ENCODE measurements around the gene EXOSC9. TPM values are rescaled to one million over a fixed set of nuclear protein-coding genes. Genes with fewer than 3 reads are reported as not detected.

The EXOSC9 gene
- polyA plus RNA-seq, 1 of the 3 experiments (the other 2 are of a cell fraction): 38.8 TPM

DNA sequence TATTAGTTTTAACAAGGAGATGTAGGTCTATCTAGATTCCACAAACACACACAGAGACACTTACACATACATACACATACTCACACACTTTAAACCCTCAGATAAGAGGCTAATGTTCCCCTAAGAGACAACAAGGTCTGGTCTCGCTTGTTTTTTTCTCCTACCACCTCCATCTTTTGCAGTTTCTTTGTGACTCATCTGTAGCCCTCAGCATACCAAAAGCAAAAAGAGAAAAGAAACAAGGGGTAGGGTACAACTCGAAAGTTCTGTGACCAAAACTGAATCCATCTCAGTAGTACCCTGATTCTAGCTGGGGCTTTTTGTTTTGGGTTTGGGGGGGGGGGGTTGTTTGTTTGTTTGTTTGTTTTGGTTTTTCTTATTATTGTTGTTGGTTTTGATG is 12.2 kb upstream of the EXOSC9 start:
- DNase-seq: no peak
- no peak overlapping the region for H3K4me3 ChIP-seq (ENCODE audit: low read depth in 2 of 2, low read length in 1 of 2)
- peak overlapping the region; percentile 86 to 95; a peak in 3 of 4 replicates for H3K27ac ChIP-seq (ENCODE audit: low read depth in 2 of 2, low read length in 1 of 2)
- no peaks in the 10 kb centered on the region for H3K9me2 ChIP-seq
- ChIA-PET POLR2A (no interaction called here), CTCF (no interaction called here)
- peak overlapping the region; percentile 85 for H2AFZ ChIP-seq (ENCODE audit: low read depth)
- H3K9ac ChIP-seq: peak overlapping the region; percentile 55
- TF ChIP-seq GABPA (IDR thresholded peaks at IDR 0.05; ENCODE audit: low read depth): no peak
- TF ChIP-seq TEAD4 (IDR thresholded peaks at IDR 0.05; ENCODE audit: borderline replicate concordance, insufficient read depth): no peak
- no peaks in the 10 kb centered on the region for H3K27me3 ChIP-seq (ENCODE audit: insufficient read depth)
- no peaks in the 10 kb centered on the region for H3K79me2 ChIP-seq (ENCODE audit: insufficient read depth)
- no peaks in the 10 kb centered on the region for H4K20me1 ChIP-seq (ENCODE audit: insufficient read depth)
- 39% methylated on average over 2 of the region's 2 CpGs for WGBS (ENCODE audit: low lambda C conversion rate)
- H3K9me3 ChIP-seq: no peaks in the 10 kb centered on the region
- peaks cover 66% of the 10 kb centered on the region for H3F3A ChIP-seq (replicated peaks; ENCODE audit: insufficient read depth)
- H3K4me1 ChIP-seq (ENCODE audit: control insufficient read depth in 1 of 2, insufficient read depth in 2 of 2, low read depth in 1 of 2, low read length in 1 of 2): peaks cover 0 to 54% of the 10 kb centered on the region in 2 experiments
- no peaks in the 10 kb centered on the region for H3K36me3 ChIP-seq (replicated peaks in 1 of 2; ENCODE audit: control insufficient read depth in 1 of 2, insufficient read depth in 2 of 2, low read length in 1 of 2)
- peak overlapping the region; percentile 69; the same call in 1 of the 2 replicates for H3K4me2 ChIP-seq

DNA sequence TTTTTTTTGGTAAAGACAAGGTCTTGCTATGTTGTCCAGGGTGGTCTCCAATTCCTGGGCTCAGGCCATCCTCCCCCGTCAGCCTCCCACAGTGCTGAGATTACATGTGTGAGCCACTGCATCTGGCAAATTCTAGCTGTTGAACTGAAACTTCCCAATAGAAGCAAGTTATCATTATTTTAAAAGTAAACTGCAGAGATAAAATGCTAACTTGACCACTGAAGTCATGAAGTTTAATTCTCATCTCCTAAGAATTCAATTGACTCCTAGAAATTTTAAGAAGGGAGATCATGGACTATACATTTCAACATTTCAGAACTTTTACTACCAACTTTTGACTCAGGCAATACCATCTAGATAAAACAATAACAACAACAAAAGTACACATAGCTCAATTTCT is 11.7 kb upstream of the EXOSC9 start:
- Histone ChIP-seq H3K9ac (peak overlapping the region; percentile 55; the same call in 1 of the 2 replicates), H3K4me1 (ENCODE audit: control insufficient read depth in 1 of 2, insufficient read depth in 2 of 2, low read depth in 1 of 2, low read length in 1 of 2) (peaks cover 0 to 54% of the 10 kb centered on the region in 2 experiments), H3K4me3 (ENCODE audit: low read depth in 2 of 2, low read length in 1 of 2) (peak overlapping the region in 1 of 2 experiments; percentile 9; a peak in 1 of 4 replicates), H3K27ac (ENCODE audit: low read depth in 2 of 2, low read length in 1 of 2) (peak overlapping the region; percentile 86 to 95; a peak in 3 of 4 replicates), H3K9me3 (no peaks in the 10 kb centered on the region), H2AFZ (ENCODE audit: low read depth) (no peak overlapping the region), H3K9me2 (no peaks in the 10 kb centered on the region), H3F3A (replicated peaks; ENCODE audit: insufficient read depth) (peaks cover 60% of the 10 kb centered on the region), H3K36me3 (replicated peaks in 1 of 2; ENCODE audit: control insufficient read depth in 1 of 2, insufficient read depth in 2 of 2, low read length in 1 of 2) (no peaks in the 10 kb centered on the region), H3K4me2 (peak overlapping the region; percentile 69), H4K20me1 (ENCODE audit: insufficient read depth) (no peaks in the 10 kb centered on the region), H3K79me2 (ENCODE audit: insufficient read depth) (no peaks in the 10 kb centered on the region), H3K27me3 (ENCODE audit: insufficient read depth) (no peaks in the 10 kb centered on the region)
- ChIA-PET CTCF (no interaction called here), POLR2A (no interaction called here)
- DNase-seq: no peak
- TF ChIP-seq NRF1 (IDR thresholded peaks at IDR 0.05; ENCODE audit: low read depth, low read length): no peak
- no peak for TF ChIP-seq FOXJ3 (CRISPR knock-in tag; IDR thresholded peaks at IDR 0.05)
- TF ChIP-seq, protein P1, sequence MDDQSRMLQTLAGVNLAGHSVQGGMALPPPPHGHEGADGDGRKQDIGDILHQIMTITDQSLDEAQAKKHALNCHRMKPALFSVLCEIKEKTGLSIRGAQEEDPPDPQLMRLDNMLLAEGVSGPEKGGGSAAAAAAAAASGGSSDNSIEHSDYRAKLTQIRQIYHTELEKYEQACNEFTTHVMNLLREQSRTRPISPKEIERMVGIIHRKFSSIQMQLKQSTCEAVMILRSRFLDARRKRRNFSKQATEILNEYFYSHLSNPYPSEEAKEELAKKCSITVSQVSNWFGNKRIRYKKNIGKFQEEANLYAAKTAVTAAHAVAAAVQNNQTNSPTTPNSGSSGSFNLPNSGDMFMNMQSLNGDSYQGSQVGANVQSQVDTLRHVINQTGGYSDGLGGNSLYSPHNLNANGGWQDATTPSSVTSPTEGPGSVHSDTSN (IDR thresholded peaks at IDR 0.05): no peak
- TF ChIP-seq MXI1 (IDR thresholded peaks at IDR 0.05; ENCODE audit: low read depth, low read length): no peak
- TF ChIP-seq NFIC (IDR thresholded peaks at IDR 0.05; ENCODE audit: borderline replicate concordance): no peak
- TF ChIP-seq FOXM1 (IDR thresholded peaks at IDR 0.05; ENCODE audit: low read depth): no peak
- TF ChIP-seq, protein P2, sequence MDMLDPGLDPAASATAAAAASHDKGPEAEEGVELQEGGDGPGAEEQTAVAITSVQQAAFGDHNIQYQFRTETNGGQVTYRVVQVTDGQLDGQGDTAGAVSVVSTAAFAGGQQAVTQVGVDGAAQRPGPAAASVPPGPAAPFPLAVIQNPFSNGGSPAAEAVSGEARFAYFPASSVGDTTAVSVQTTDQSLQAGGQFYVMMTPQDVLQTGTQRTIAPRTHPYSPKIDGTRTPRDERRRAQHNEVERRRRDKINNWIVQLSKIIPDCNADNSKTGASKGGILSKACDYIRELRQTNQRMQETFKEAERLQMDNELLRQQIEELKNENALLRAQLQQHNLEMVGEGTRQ (IDR thresholded peaks at IDR 0.05; ENCODE audit: borderline replicate concordance, low read depth, low read length): no peak
- TF ChIP-seq, protein P3, sequence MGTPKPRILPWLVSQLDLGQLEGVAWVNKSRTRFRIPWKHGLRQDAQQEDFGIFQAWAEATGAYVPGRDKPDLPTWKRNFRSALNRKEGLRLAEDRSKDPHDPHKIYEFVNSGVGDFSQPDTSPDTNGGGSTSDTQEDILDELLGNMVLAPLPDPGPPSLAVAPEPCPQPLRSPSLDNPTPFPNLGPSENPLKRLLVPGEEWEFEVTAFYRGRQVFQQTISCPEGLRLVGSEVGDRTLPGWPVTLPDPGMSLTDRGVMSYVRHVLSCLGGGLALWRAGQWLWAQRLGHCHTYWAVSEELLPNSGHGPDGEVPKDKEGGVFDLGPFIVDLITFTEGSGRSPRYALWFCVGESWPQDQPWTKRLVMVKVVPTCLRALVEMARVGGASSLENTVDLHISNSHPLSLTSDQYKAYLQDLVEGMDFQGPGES (IDR thresholded peaks at IDR 0.05; ENCODE audit: low read depth, low read length): no peak
- TF ChIP-seq FOSL2 (IDR thresholded peaks at IDR 0.05; ENCODE audit: borderline replicate concordance, low read depth): no peak
- TF ChIP-seq CHD2 (IDR thresholded peaks at IDR 0.05; ENCODE audit: low read length, partially characterized antibody): no peak
- TF ChIP-seq MEF2A (IDR thresholded peaks at IDR 0.05; ENCODE audit: borderline replicate concordance, low read depth): no peak
- no peak for TF ChIP-seq TCF12 (IDR thresholded peaks at IDR 0.05)
- no peak for TF ChIP-seq POLR2AphosphoS5 (IDR thresholded peaks at IDR 0.05; ENCODE audit: low read depth, low read length)
- no peak for TF ChIP-seq RAD21 (IDR thresholded peaks at IDR 0.05; ENCODE audit: low read length)
- TF ChIP-seq, protein P4, sequence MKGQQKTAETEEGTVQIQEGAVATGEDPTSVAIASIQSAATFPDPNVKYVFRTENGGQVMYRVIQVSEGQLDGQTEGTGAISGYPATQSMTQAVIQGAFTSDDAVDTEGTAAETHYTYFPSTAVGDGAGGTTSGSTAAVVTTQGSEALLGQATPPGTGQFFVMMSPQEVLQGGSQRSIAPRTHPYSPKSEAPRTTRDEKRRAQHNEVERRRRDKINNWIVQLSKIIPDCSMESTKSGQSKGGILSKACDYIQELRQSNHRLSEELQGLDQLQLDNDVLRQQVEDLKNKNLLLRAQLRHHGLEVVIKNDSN (IDR thresholded peaks at IDR 0.05; ENCODE audit: borderline replicate concordance, low read depth): no peak
- TF ChIP-seq ELF1 (IDR thresholded peaks at IDR 0.05): no peak
- 33% methylated on average over 1 of the region's 1 CpG for WGBS (ENCODE audit: low lambda C conversion rate)
